Measurements from ENCODE around the gene DLG3.

GRCh38 chrX:70481471-70482270 is 37.0 kb downstream of the DLG3 start:
- TF ChIP-seq, protein P1, sequence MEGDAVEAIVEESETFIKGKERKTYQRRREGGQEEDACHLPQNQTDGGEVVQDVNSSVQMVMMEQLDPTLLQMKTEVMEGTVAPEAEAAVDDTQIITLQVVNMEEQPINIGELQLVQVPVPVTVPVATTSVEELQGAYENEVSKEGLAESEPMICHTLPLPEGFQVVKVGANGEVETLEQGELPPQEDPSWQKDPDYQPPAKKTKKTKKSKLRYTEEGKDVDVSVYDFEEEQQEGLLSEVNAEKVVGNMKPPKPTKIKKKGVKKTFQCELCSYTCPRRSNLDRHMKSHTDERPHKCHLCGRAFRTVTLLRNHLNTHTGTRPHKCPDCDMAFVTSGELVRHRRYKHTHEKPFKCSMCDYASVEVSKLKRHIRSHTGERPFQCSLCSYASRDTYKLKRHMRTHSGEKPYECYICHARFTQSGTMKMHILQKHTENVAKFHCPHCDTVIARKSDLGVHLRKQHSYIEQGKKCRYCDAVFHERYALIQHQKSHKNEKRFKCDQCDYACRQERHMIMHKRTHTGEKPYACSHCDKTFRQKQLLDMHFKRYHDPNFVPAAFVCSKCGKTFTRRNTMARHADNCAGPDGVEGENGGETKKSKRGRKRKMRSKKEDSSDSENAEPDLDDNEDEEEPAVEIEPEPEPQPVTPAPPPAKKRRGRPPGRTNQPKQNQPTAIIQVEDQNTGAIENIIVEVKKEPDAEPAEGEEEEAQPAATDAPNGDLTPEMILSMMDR (IDR thresholded peaks at IDR 0.05; ENCODE audit: low read depth, low read length, missing input control), result no peak
- TF ChIP-seq, protein P2, sequence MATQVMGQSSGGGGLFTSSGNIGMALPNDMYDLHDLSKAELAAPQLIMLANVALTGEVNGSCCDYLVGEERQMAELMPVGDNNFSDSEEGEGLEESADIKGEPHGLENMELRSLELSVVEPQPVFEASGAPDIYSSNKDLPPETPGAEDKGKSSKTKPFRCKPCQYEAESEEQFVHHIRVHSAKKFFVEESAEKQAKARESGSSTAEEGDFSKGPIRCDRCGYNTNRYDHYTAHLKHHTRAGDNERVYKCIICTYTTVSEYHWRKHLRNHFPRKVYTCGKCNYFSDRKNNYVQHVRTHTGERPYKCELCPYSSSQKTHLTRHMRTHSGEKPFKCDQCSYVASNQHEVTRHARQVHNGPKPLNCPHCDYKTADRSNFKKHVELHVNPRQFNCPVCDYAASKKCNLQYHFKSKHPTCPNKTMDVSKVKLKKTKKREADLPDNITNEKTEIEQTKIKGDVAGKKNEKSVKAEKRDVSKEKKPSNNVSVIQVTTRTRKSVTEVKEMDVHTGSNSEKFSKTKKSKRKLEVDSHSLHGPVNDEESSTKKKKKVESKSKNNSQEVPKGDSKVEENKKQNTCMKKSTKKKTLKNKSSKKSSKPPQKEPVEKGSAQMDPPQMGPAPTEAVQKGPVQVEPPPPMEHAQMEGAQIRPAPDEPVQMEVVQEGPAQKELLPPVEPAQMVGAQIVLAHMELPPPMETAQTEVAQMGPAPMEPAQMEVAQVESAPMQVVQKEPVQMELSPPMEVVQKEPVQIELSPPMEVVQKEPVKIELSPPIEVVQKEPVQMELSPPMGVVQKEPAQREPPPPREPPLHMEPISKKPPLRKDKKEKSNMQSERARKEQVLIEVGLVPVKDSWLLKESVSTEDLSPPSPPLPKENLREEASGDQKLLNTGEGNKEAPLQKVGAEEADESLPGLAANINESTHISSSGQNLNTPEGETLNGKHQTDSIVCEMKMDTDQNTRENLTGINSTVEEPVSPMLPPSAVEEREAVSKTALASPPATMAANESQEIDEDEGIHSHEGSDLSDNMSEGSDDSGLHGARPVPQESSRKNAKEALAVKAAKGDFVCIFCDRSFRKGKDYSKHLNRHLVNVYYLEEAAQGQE (IDR thresholded peaks at IDR 0.05), result no peak
- TF ChIP-seq MAX (IDR thresholded peaks at IDR 0.05) (no peak), ATF3 (IDR thresholded peaks at IDR 0.05) (no peak), YY1 (IDR thresholded peaks at IDR 0.05) (no peak), GABPA (IDR thresholded peaks at IDR 0.05 in 1 of 2, conservative IDR thresholded peaks at IDR 0.05 in 1 of 2) (no peak), JUND (IDR thresholded peaks at IDR 0.05) (no peak), TAF1 (conservative IDR thresholded peaks at IDR 0.05) (no peak), RAD21 (IDR thresholded peaks at IDR 0.05) (no peak), NR2F2 (IDR thresholded peaks at IDR 0.05) (no peak), ZBTB33 (IDR thresholded peaks at IDR 0.05) (no peak)
